Measurements from ENCODE around the gene GNB2.

GNB2 gene

GRCh38 chr7:100675105-100675451 is 1.5 kb downstream of the GNB2 start:
- TF ChIP-seq CTCF (conservative IDR thresholded peaks at IDR 0.05; ENCODE audit: low read depth, low read length): no peak
- DNase-seq (ENCODE audit: low read depth): no peak
- peak overlapping the region; percentile 91 for H3K4me3 ChIP-seq (ENCODE audit: low read depth, low read length)

- DNase-seq (ENCODE audit: low read depth): peak; percentile 66
- H3K4me3 ChIP-seq (ENCODE audit: low read depth, low read length): peak overlapping the region; percentile 91
- no peak for TF ChIP-seq CTCF (conservative IDR thresholded peaks at IDR 0.05; ENCODE audit: low read depth, low read length)
Measured at GRCh38 chr7:100675581-100676350, 2.2 kb downstream of the GNB2 start.

GRCh38 chr7:100676501-100677306 is 3.2 kb downstream of the GNB2 start:
- no peak for TF ChIP-seq CTCF (conservative IDR thresholded peaks at IDR 0.05; ENCODE audit: low read depth, low read length)
- H3K4me3 ChIP-seq (ENCODE audit: low read depth, low read length): peak overlapping the region; percentile 91
- no peak for DNase-seq (ENCODE audit: low read depth)

- TF ChIP-seq CTCF (conservative IDR thresholded peaks at IDR 0.05; ENCODE audit: low read depth, low read length): no peak
- H3K4me3 ChIP-seq (ENCODE audit: low read depth, low read length): no peak overlapping the region
- no peak for DNase-seq (ENCODE audit: low read depth)
Measured at GRCh38 chr7:100677308-100678267, 4.0 kb downstream of the GNB2 start.

- no peak for TF ChIP-seq CTCF (conservative IDR thresholded peaks at IDR 0.05; ENCODE audit: low read depth, low read length)
- H3K4me3 ChIP-seq (ENCODE audit: low read depth, low read length): no peak overlapping the region
- DNase-seq (ENCODE audit: low read depth): no peak
Measured at GRCh38 chr7:100678291-100678984, 4.9 kb downstream of the GNB2 start.
